ENCODE measurements around the gene QRICH1. TPM values are rescaled to one million over a fixed set of nuclear protein-coding genes. Genes with fewer than 3 reads are reported as not detected.

The QRICH1 gene
- total and polyA plus RNA-seq, 2 of the 4 experiments (the other 2 are of a cell fraction): 62.7 to 77.3 TPM

DNA sequence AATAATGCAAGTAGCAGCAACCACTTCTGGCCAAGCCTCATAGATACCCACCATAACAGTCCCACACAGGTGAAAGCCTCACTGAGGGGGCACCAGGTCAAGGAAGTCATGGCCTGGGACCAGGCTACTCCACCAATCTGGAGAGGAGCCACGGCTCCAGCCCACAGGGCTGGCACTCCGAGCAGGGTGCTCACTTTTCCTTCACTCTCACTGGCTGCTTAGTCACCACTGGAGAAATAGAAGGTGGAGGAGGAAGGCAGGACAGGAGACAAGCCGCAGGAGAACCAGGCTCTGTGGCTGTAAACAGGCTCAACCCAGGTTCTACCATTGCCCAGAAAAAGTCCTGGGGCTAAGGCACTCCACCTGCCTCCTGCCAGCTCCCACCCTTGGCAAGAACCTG is 25.6 kb upstream of the QRICH1 start:
- Histone ChIP-seq H3K18ac (ENCODE audit: low read depth, low read length) (no peak overlapping the region), H2BK5ac (ENCODE audit: low read depth, low read length, poor library complexity, severe bottlenecking) (peak overlapping the region; percentile 12), H3K27ac (ENCODE audit: insufficient read depth, low read length) (peak overlapping the region; percentile 86), H4K20me1 (ENCODE audit: insufficient read depth, low read length) (peaks cover 6% of the 10 kb centered on the region), H3K14ac (replicated peaks; ENCODE audit: low read depth, low read length) (no peak overlapping the region), H3K4me2 (ENCODE audit: low read depth, low read length) (peak overlapping the region; percentile 98), H2BK15ac (ENCODE audit: low read depth, low read length) (no peak overlapping the region), H3K9ac (ENCODE audit: low read depth, low read length) (peak overlapping the region; percentile 90), H2BK20ac (ENCODE audit: low read depth, low read length) (no peak overlapping the region), H2BK120ac (ENCODE audit: low read depth, low read length) (no peak overlapping the region), H3K79me1 (ENCODE audit: low read depth in 1 of 2, low read length in 2 of 2) (peaks cover 8 to 46% of the 10 kb centered on the region in 2 experiments), H2AK9ac (replicated peaks; ENCODE audit: low read depth, low read length, poor library complexity) (peak overlapping the region; percentile 99), H3K9me3 (ENCODE audit: control insufficient read depth, insufficient read depth, low read length) (no peaks in the 10 kb centered on the region), H4K5ac (ENCODE audit: low read depth, low read length) (no peak overlapping the region), H3K36me3 (ENCODE audit: control insufficient read depth, insufficient read depth, low read length) (peaks cover 74% of the 10 kb centered on the region), H3K9me1 (ENCODE audit: insufficient read depth, low read length) (peaks cover 10% of the 10 kb centered on the region; the same call in 1 of the 2 replicates), H3K4me3 (ENCODE audit: insufficient read depth, low read depth, low read length) (peak overlapping the region; percentile 80), H2AK5ac (ENCODE audit: low read depth, low read length) (peak overlapping the region; percentile 95; the same call in 1 of the 2 replicates), H3K4ac (ENCODE audit: low read depth, low read length) (no peak overlapping the region; the same call in 1 of the 2 replicates), H3K56ac (ENCODE audit: extremely low read depth, insufficient read depth, low read length) (peak overlapping the region; percentile 62; the same call in 1 of the 2 replicates), H4K8ac (ENCODE audit: low read depth in 2 of 2, low read length in 2 of 2) (peak overlapping the region; percentile 91 to 96; a peak in 2 of 4 replicates), H3K27me3 (ENCODE audit: control insufficient read depth, insufficient read depth, low read length) (no peaks in the 10 kb centered on the region), H3K4me1 (ENCODE audit: control insufficient read depth, insufficient read depth, low read length) (peaks cover 10% of the 10 kb centered on the region), H3K23ac (ENCODE audit: low read depth, low read length) (peak overlapping the region; percentile 93; the same call in 1 of the 2 replicates), H2AFZ (replicated peaks; ENCODE audit: low read length, poor library complexity) (no peak overlapping the region), H4K91ac (ENCODE audit: insufficient read depth, low read depth, low read length) (no peak overlapping the region)
- DNase-seq (peak; percentile 7), ATAC-seq (ENCODE audit: low read depth) (no peak)
- TF ChIP-seq SMC3 (IDR thresholded peaks at IDR 0.05; ENCODE audit: low read depth, low read length) (no peak), BHLHE40 (IDR thresholded peaks at IDR 0.05; ENCODE audit: low read depth, low read length) (no peak), CHD1 (IDR thresholded peaks at IDR 0.05; ENCODE audit: low read depth, low read length) (no peak), CEBPB (IDR thresholded peaks at IDR 0.05; ENCODE audit: low read depth, low read length) (no peak), POLR2A (IDR thresholded peaks at IDR 0.05; ENCODE audit: low read depth, low read length) (no peak), FOS (IDR thresholded peaks at IDR 0.05; ENCODE audit: low read depth, low read length) (no peak), MAFK (IDR thresholded peaks at IDR 0.05; ENCODE audit: low read depth, low read length) (no peak), RFX5 (IDR thresholded peaks at IDR 0.05; ENCODE audit: low read depth, low read length) (no peak), MXI1 (IDR thresholded peaks at IDR 0.05; ENCODE audit: borderline replicate concordance, low read depth, low read length) (no peak), RCOR1 (IDR thresholded peaks at IDR 0.05; ENCODE audit: insufficient replicate concordance, low read length) (no peak), RAD21 (IDR thresholded peaks at IDR 0.05; ENCODE audit: low read length) (no peak), NFE2L2 (IDR thresholded peaks at IDR 0.05; ENCODE audit: low read depth, low read length) (no peak), MAZ (IDR thresholded peaks at IDR 0.05; ENCODE audit: borderline replicate concordance, low read depth, low read length) (no peak)
- TF ChIP-seq, protein P1, sequence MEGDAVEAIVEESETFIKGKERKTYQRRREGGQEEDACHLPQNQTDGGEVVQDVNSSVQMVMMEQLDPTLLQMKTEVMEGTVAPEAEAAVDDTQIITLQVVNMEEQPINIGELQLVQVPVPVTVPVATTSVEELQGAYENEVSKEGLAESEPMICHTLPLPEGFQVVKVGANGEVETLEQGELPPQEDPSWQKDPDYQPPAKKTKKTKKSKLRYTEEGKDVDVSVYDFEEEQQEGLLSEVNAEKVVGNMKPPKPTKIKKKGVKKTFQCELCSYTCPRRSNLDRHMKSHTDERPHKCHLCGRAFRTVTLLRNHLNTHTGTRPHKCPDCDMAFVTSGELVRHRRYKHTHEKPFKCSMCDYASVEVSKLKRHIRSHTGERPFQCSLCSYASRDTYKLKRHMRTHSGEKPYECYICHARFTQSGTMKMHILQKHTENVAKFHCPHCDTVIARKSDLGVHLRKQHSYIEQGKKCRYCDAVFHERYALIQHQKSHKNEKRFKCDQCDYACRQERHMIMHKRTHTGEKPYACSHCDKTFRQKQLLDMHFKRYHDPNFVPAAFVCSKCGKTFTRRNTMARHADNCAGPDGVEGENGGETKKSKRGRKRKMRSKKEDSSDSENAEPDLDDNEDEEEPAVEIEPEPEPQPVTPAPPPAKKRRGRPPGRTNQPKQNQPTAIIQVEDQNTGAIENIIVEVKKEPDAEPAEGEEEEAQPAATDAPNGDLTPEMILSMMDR (conservative IDR thresholded peaks at IDR 0.05; ENCODE audit: low read depth, low read length): no peak
- TF ChIP-seq, protein P2, sequence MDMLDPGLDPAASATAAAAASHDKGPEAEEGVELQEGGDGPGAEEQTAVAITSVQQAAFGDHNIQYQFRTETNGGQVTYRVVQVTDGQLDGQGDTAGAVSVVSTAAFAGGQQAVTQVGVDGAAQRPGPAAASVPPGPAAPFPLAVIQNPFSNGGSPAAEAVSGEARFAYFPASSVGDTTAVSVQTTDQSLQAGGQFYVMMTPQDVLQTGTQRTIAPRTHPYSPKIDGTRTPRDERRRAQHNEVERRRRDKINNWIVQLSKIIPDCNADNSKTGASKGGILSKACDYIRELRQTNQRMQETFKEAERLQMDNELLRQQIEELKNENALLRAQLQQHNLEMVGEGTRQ (IDR thresholded peaks at IDR 0.05; ENCODE audit: low read depth, low read length): no peak
- TF ChIP-seq, protein P3, sequence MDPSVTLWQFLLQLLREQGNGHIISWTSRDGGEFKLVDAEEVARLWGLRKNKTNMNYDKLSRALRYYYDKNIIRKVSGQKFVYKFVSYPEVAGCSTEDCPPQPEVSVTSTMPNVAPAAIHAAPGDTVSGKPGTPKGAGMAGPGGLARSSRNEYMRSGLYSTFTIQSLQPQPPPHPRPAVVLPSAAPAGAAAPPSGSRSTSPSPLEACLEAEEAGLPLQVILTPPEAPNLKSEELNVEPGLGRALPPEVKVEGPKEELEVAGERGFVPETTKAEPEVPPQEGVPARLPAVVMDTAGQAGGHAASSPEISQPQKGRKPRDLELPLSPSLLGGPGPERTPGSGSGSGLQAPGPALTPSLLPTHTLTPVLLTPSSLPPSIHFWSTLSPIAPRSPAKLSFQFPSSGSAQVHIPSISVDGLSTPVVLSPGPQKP (IDR thresholded peaks at IDR 0.05; ENCODE audit: borderline replicate concordance, low read depth, low read length): no peak
- WGBS, 2 experiments (ENCODE audit: extremely low coverage in 2 of 2, insufficient read length in 1 of 2): 100% methylated on average over 1 of the region's 3 CpGs; no CpG with 5 or more reads in 1 of the 2 experiments
- in situ Hi-C loops (cut with MboI; ENCODE audit: low sequenced_read_pairs) (no loop called here), intact Hi-C loops (cut with micrococcal nuclease) (no loop called here), dilution Hi-C loops (cut with HindIII; ENCODE audit: low sequenced_read_pairs, unreplicated experiment) (no loop called here)
- CTCF ChIA-PET: no interaction called here
- BruUV-seq (replicated peaks): no TSS peak
- POLR2A ChIA-PET (ENCODE audit: unreplicated experiment): interaction anchor here (0.5 kb wide), 1 partner anchor 54 kb away, joined by 4 read pairs; no protein-coding TSS in a partner anchor
